Activated T-cell treated with anti-CD3 and anti-CD28 coated beads, Interleukin-2, amount 50 U/mL, for 24 hours (primary cell): ENCODE data around the gene PRR9.

Source experiments
- DNase-seq: peaks from one replicate; pipeline ENCODE4 v3.0.0-alpha.2; 2020
- H3K27ac Mint-ChIP-seq: 2 replicates; pipeline ENCODE4 v1.8.0; 2020; ENCODE audit warnings: mild to moderate bottlenecking, mixed read lengths
- H3K27me3 Mint-ChIP-seq: 2 replicates; pipeline ENCODE4 v1.8.0; 2020; ENCODE audit warnings: mixed read lengths
- H3K36me3 Mint-ChIP-seq: 2 replicates; pipeline ENCODE4 v1.8.0; 2020; ENCODE audit warnings: low read depth, mixed read lengths
- H3K4me1 Mint-ChIP-seq: 2 replicates; pipeline ENCODE4 v1.8.0; 2020; ENCODE audit warnings: low read depth, mixed read lengths
- H3K4me3 Mint-ChIP-seq: 2 replicates; pipeline ENCODE4 v1.8.0; 2020; ENCODE audit warnings: mild to moderate bottlenecking, moderate library complexity, mixed read lengths
- H3K9me3 Mint-ChIP-seq: 2 replicates; pipeline ENCODE4 v1.8.0; 2020; ENCODE audit warnings: mixed read lengths

Gene PRR9

DNA sequence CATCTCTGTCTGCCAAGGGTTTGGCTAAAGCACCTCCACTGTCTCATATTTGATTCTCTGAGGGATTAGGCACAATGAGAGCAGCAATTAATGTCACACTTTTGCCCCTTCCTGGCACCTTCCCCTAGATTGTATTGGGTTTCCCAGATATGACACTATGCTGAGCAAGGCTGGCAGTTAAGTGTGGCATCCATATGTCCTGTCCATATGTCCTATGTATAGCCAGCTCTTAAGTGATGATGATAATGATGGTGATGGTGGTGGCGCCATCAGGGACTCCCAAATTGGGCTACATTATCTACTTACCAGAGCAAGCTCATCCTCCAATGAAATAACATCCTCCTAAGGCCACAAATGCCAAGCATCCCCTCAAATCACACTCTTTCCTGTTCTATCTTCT, 28.6 kb downstream of the PRR9 start:
- no peaks in the 10 kb centered on the region for H3K9me3 Mint-ChIP-seq
- DNase-seq: no peak

GRCh38 chr1:153246825-153247224, 29.4 kb downstream of the PRR9 start:
- no peak for DNase-seq

More for the DNA sequence above, 28.6 kb downstream of the PRR9 start:
- H3K27ac Mint-ChIP-seq: no peak overlapping the region
- no peaks in the 10 kb centered on the region for H3K36me3 Mint-ChIP-seq
- peaks cover 45% of the 10 kb centered on the region for H3K27me3 Mint-ChIP-seq
- H3K4me3 Mint-ChIP-seq: no peak overlapping the region
- H3K4me1 Mint-ChIP-seq: no peaks in the 10 kb centered on the region

DNA sequence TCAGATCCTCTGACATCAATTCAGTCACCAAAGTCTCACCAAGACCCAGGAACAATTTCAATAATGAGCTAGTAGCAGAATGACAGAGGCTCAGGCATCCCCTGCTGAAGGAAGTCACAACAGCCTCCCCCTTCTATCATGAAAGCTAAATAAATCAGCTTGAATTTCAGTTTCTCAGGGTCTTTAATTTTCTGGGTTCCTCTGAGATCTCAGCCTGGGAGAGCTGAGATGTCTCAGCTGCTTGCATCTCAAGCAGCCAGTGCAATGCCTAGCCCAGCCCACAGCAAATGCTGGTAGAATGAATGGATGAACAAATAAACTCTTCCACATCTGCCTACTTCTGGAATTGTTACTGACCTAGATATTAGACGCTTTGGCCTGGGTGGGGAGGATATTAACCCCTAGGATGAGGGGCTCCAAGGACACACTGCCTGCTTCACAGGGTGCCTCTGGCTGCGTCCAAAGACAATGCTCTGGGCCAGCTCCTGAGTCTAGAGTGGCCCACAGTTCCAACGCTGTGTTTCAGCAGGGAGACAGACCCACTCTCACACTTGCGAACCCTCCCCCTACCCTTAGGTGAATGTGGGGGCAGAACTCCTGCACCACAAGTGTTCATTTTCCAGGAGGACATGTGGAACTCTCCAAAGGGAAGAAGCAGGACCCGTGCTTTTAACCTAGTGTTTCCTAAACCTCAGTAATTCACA, 30.9 kb downstream of the PRR9 start:
- H3K4me3 Mint-ChIP-seq: no peak overlapping the region
- H3K9me3 Mint-ChIP-seq: no peaks in the 10 kb centered on the region
- H3K27me3 Mint-ChIP-seq: peaks cover 56% of the 10 kb centered on the region
- H3K27ac Mint-ChIP-seq: no peak overlapping the region
- no peaks in the 10 kb centered on the region for H3K36me3 Mint-ChIP-seq
- H3K4me1 Mint-ChIP-seq: no peaks in the 10 kb centered on the region
- no peak for DNase-seq

More at GRCh38 chr1:153246825-153247224, 29.4 kb downstream of the PRR9 start:
- H3K4me3 Mint-ChIP-seq: no peak overlapping the region
- no peak overlapping the region for H3K27ac Mint-ChIP-seq
- no peaks in the 10 kb centered on the region for H3K4me1 Mint-ChIP-seq
- no peaks in the 10 kb centered on the region for H3K36me3 Mint-ChIP-seq
- H3K27me3 Mint-ChIP-seq: peaks cover 47% of the 10 kb centered on the region
- H3K9me3 Mint-ChIP-seq: no peaks in the 10 kb centered on the region

GRCh38 chr1:153250166-153250565, 32.8 kb downstream of the PRR9 start:
- no peak overlapping the region for H3K4me3 Mint-ChIP-seq
- H3K27ac Mint-ChIP-seq: no peak overlapping the region
- H3K9me3 Mint-ChIP-seq: no peaks in the 10 kb centered on the region
- H3K36me3 Mint-ChIP-seq: no peaks in the 10 kb centered on the region
- DNase-seq: no peak
- peaks cover 63% of the 10 kb centered on the region for H3K27me3 Mint-ChIP-seq
- H3K4me1 Mint-ChIP-seq: no peaks in the 10 kb centered on the region

GRCh38 chr1:153251087-153251486, 33.7 kb downstream of the PRR9 start:
- H3K4me3 Mint-ChIP-seq: no peak overlapping the region
- peaks cover 59% of the 10 kb centered on the region for H3K27me3 Mint-ChIP-seq
- no peaks in the 10 kb centered on the region for H3K4me1 Mint-ChIP-seq
- DNase-seq: no peak
- H3K9me3 Mint-ChIP-seq: no peaks in the 10 kb centered on the region
- no peaks in the 10 kb centered on the region for H3K36me3 Mint-ChIP-seq
- no peak overlapping the region for H3K27ac Mint-ChIP-seq

GRCh38 chr1:153251562-153251961, 34.2 kb downstream of the PRR9 start:
- H3K4me3 Mint-ChIP-seq: no peak overlapping the region
- no peak overlapping the region for H3K27ac Mint-ChIP-seq
- H3K27me3 Mint-ChIP-seq: peaks cover 55% of the 10 kb centered on the region

DNA sequence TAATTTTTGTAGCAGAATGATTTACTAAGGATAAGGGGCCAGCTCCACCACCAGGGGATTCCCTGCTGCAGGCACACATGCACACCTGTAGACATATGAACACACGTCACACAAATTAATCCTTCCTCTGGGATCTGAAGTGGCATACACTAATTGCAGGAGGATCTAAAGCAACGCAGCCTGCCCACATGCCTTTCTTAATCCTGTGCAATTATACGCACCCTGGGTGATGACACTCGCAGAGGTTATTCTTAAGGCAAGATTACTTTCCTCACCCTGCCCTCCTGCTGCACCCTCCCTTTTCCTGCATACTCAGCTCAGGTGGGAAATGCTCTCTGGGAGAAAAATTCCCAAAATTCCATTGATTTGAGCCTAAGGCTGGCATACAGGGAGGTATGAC, 34.6 kb downstream of the PRR9 start:
- Mint-ChIP-seq H3K4me1 (no peaks in the 10 kb centered on the region), H3K27me3 (peaks cover 53% of the 10 kb centered on the region), H3K4me3 (no peak overlapping the region), H3K27ac (no peak overlapping the region), H3K36me3 (no peaks in the 10 kb centered on the region), H3K9me3 (no peaks in the 10 kb centered on the region)
- no peak for DNase-seq

More at GRCh38 chr1:153251562-153251961, 34.2 kb downstream of the PRR9 start:
- Mint-ChIP-seq H3K4me1 (no peaks in the 10 kb centered on the region), H3K9me3 (no peaks in the 10 kb centered on the region), H3K36me3 (no peaks in the 10 kb centered on the region)
- DNase-seq: no peak

- no peak for DNase-seq
- no peaks in the 10 kb centered on the region for H3K36me3 Mint-ChIP-seq
- H3K9me3 Mint-ChIP-seq: no peaks in the 10 kb centered on the region
- no peaks in the 10 kb centered on the region for H3K4me1 Mint-ChIP-seq
- H3K4me3 Mint-ChIP-seq: no peak overlapping the region
- peaks cover 47% of the 10 kb centered on the region for H3K27me3 Mint-ChIP-seq
- no peak overlapping the region for H3K27ac Mint-ChIP-seq
Observed at GRCh38 chr1:153253076-153253475, 35.7 kb downstream of the PRR9 start.

GRCh38 chr1:153253693-153254092, 36.3 kb downstream of the PRR9 start:
- Mint-ChIP-seq H3K27ac (no peak overlapping the region), H3K27me3 (peaks cover 43% of the 10 kb centered on the region), H3K9me3 (no peaks in the 10 kb centered on the region), H3K4me3 (no peak overlapping the region), H3K4me1 (no peaks in the 10 kb centered on the region), H3K36me3 (no peaks in the 10 kb centered on the region)
- DNase-seq: no peak

GRCh38 chr1:153259387-153259786, 42.0 kb downstream of the PRR9 start, which contains the start of gene LORICRIN:
TSS of gene LORICRIN (plus strand) at chr1:153259687. CDS start at chr1:153260950, 1,263 bp downstream.
- Mint-ChIP-seq H3K9me3 (no peaks in the 10 kb centered on the region), H3K27ac (peak within 1 kb of the TSS; percentile 9), H3K36me3 (no peaks in the 10 kb centered on the region), H3K4me3 (peak within 1 kb of the TSS; percentile 47), H3K27me3 (peaks cover 48% of the 10 kb centered on the region), H3K4me1 (peaks cover 27% of the 10 kb centered on the region)
- no peak for DNase-seq

DNA sequence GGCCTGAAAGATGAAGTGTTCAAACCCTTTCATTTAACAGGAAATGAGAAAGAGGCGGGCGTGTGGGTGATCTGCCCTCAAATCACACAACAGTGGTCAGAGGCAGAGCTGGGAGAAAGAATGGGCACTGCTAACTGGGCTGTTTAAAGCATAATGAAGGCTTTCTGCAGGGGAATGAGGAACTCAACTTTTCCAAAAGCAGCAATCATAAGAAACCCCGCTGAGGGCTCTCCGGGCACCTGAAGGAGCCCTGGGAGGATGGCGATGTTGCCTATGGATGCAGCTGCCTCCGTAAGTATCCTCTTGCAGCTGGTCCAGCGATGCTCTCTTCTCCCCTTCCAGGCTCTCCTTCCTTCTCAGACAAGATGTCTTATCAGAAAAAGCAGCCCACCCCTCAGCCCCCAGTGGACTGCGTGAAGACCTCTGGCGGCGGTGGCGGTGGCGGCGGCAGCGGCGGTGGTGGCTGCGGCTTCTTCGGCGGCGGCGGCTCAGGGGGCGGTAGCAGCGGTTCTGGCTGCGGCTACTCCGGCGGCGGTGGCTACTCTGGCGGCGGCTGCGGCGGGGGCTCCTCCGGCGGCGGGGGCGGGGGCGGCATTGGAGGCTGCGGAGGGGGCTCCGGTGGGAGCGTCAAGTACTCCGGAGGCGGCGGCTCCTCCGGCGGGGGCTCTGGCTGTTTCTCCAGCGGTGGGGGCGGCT, 43.3 kb downstream of the PRR9 start:
- H3K27me3 Mint-ChIP-seq: peaks cover 58% of the 10 kb centered on the region
- peak; percentile 45 for DNase-seq
- no peaks in the 10 kb centered on the region for H3K36me3 Mint-ChIP-seq
- H3K4me3 Mint-ChIP-seq: peak overlapping the region; percentile 47
- H3K4me1 Mint-ChIP-seq: peaks cover 27% of the 10 kb centered on the region
- no peaks in the 10 kb centered on the region for H3K9me3 Mint-ChIP-seq
- H3K27ac Mint-ChIP-seq: peak overlapping the region; percentile 48

GRCh38 chr1:153261281-153262069, 44.1 kb downstream of the PRR9 start:
- Mint-ChIP-seq H3K9me3 (no peaks in the 10 kb centered on the region), H3K36me3 (no peaks in the 10 kb centered on the region), H3K27ac (peak overlapping the region; percentile 61), H3K4me1 (peaks cover 27% of the 10 kb centered on the region), H3K27me3 (peaks cover 64% of the 10 kb centered on the region), H3K4me3 (peak overlapping the region; percentile 61)
- peak; percentile 47 for DNase-seq

DNA sequence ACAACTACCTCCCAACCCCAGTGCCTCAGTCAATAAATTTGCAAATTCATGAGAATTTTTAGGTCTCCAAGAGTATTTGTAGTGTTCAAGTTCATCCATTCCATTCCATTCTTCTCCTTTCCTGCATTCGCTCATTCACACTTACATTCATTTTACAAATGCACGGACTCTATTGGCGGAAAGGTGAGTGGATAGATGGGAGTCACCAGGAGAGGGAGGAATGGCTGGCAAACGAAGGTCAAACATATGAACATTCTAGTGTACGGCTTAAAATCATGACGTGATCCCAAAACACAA, 44.6 kb downstream of the PRR9 start:
- Mint-ChIP-seq H3K9me3 (no peaks in the 10 kb centered on the region), H3K27me3 (peaks cover 69% of the 10 kb centered on the region), H3K4me1 (peaks cover 27% of the 10 kb centered on the region), H3K36me3 (no peaks in the 10 kb centered on the region), H3K27ac (peak overlapping the region; percentile 61), H3K4me3 (peak overlapping the region; percentile 61)
- DNase-seq: no peak

GRCh38 chr1:153262462-153263157, 45.2 kb downstream of the PRR9 start:
- no peak for DNase-seq
- H3K27ac Mint-ChIP-seq: no peak overlapping the region
- H3K9me3 Mint-ChIP-seq: no peaks in the 10 kb centered on the region
- H3K36me3 Mint-ChIP-seq: no peaks in the 10 kb centered on the region
- peak overlapping the region; percentile 61 for H3K4me3 Mint-ChIP-seq
- H3K27me3 Mint-ChIP-seq: peaks cover 73% of the 10 kb centered on the region
- H3K4me1 Mint-ChIP-seq: peaks cover 27% of the 10 kb centered on the region
